Neural cell (in vitro differentiated cells): ENCODE results near the gene IMPDH2. TPM values are rescaled to one million over a fixed set of nuclear protein-coding genes. Genes with fewer than 3 reads are reported as not detected.

Source experiments
- H2AFZ ChIP-seq: fragments of 200-600, 300-800 bp; sonication (generic), shearing (Covaris generic); 2 replicates; pipeline ENCODE4 v1.6.0; 2014; ENCODE audit warnings: low read depth, mild to moderate bottlenecking, antibody characterized with exemption, low read length, moderate library complexity
- H3F3A ChIP-seq: fragments of 200-600 bp; shearing (Covaris generic); 2 replicates; pipeline ENCODE4 v1.6.1; 2016; ENCODE audit warnings: mild to moderate bottlenecking, moderate library complexity, mixed read lengths, antibody characterized with exemption, low read length; ENCODE audit not compliant: insufficient read depth, poor library complexity, severe bottlenecking
- H3K27ac ChIP-seq: fragments of 200-600, 300-800 bp; sonication (generic), shearing (Covaris generic); 2 replicates; pipeline ENCODE4 v1.5.1; 2014; ENCODE audit warnings: mild to moderate bottlenecking, low read length, moderate library complexity
- H3K27me3 ChIP-seq: fragments of 300-800, 200-600 bp; sonication (generic), shearing (Covaris generic); 2 replicates; pipeline ENCODE4 v1.6.0; 2014; ENCODE audit warnings: mild to moderate bottlenecking, low read depth, low read length, moderate library complexity; ENCODE audit not compliant: insufficient read depth
- H3K36me3 ChIP-seq: fragments of 300-800, 200-600 bp; sonication (generic), shearing (Covaris generic); 2 replicates; pipeline ENCODE4 v1.5.1; 2014; ENCODE audit warnings: mild to moderate bottlenecking, antibody characterized with exemption, low read length, moderate library complexity; ENCODE audit not compliant: insufficient read depth
- H3K4me2 ChIP-seq: fragments of 300-800, 200-600 bp; sonication (generic), shearing (Covaris generic); 2 replicates; pipeline ENCODE4 v1.6.0; 2014; ENCODE audit warnings: mild to moderate bottlenecking, low read length
- H3K4me3 ChIP-seq: fragments of 300-800, 200-600 bp; sonication (generic), shearing (Covaris generic); 2 replicates; pipeline ENCODE4 v1.5.1; 2014; ENCODE audit warnings: mild to moderate bottlenecking, low read length, moderate library complexity
- H3K79me2 ChIP-seq: fragments of 200-600 bp; shearing (Covaris generic); replicated peaks from 2 replicates; pipeline ENCODE4 v1.6.0; 2014; ENCODE audit warnings: mild to moderate bottlenecking, low read length, moderate library complexity; ENCODE audit not compliant: insufficient read depth
- H3K9ac ChIP-seq: fragments of 300-800, 200-600 bp; sonication (generic), shearing (Covaris generic); 2 replicates; pipeline ENCODE4 v1.6.1; 2016; ENCODE audit warnings: mild to moderate bottlenecking, low read length, mixed read lengths
- H3K9me2 ChIP-seq: fragments of 200-600 bp; shearing (Covaris generic); 2 replicates; pipeline ENCODE4 v1.6.1; 2016; ENCODE audit warnings: mild to moderate bottlenecking, low read length, mixed read lengths; ENCODE audit not compliant: insufficient read depth
- H3K9me3 ChIP-seq: fragments of 200-600, 300-800 bp; sonication (generic), shearing (Covaris generic); 2 replicates; pipeline ENCODE4 v1.6.1; 2016; ENCODE audit warnings: mild to moderate bottlenecking, mixed run types, low read length, moderate library complexity, mixed read lengths
- H4K20me1 ChIP-seq: fragments of 200-600 bp; shearing (Covaris generic); 2 replicates; pipeline ENCODE4 v1.6.1; 2016; ENCODE audit warnings: mild to moderate bottlenecking, mixed run types; ENCODE audit not compliant: insufficient read depth
- EP300 ChIP-seq: fragments of 450-650 bp; conservative IDR thresholded peaks from 2 replicates; pipeline ENCODE4 v1.6.1; 2014; ENCODE audit warnings: antibody characterized with exemption, mild to moderate bottlenecking, moderate library complexity; ENCODE audit not compliant: poor library complexity, severe bottlenecking
- EZH2 ChIP-seq: fragments of 200-600, 300-800 bp; shearing (Covaris generic), sonication (generic); IDR thresholded peaks from 2 replicates; pipeline ENCODE4 v1.6.1; 2014; ENCODE audit warnings: antibody characterized with exemption, low read length, borderline replicate concordance, mild to moderate bottlenecking; ENCODE audit not compliant: insufficient read depth, poor library complexity, severe bottlenecking
- MXI1 ChIP-seq: fragments of 450-650 bp; conservative IDR thresholded peaks from 2 replicates; pipeline ENCODE4 v1.6.1; 2014; ENCODE audit warnings: antibody characterized with exemption, mild to moderate bottlenecking; ENCODE audit not compliant: poor library complexity, severe bottlenecking
- POLR2AphosphoS5 ChIP-seq: IDR thresholded peaks from 2 replicates; pipeline ENCODE4 v1.6.1; 2012
- RAD21 ChIP-seq: fragments of 450-650 bp; conservative IDR thresholded peaks from 2 replicates; pipeline ENCODE4 v1.6.1; 2014; ENCODE audit warnings: antibody characterized with exemption, mild to moderate bottlenecking, moderate library complexity
- REST ChIP-seq: IDR thresholded peaks from 2 replicates; pipeline ENCODE4 v1.6.1; 2012; ENCODE audit warnings: borderline replicate concordance
- SMC3 ChIP-seq: fragments of 450-650 bp; conservative IDR thresholded peaks from 2 replicates; pipeline ENCODE4 v1.6.1; 2014; ENCODE audit warnings: antibody characterized with exemption, mild to moderate bottlenecking, moderate library complexity; ENCODE audit not compliant: poor library complexity
- TAF1 ChIP-seq: IDR thresholded peaks from 2 replicates; pipeline ENCODE4 v1.6.1; 2012; ENCODE audit warnings: low read depth
- polyA plus RNA-seq: library from polyadenylated mRNA; depleted of rRNA; stranded (reverse); fragments of >200 nt; gene quantifications from 2 replicates; pipeline ENCODE4 v1.2.3, GENCODE V29; 2014
- TF ChIP-seq, protein P1 (sequence below): fragments of 450-650 bp; IDR thresholded peaks from 2 replicates; pipeline ENCODE4 v1.5.1; 2014; ENCODE audit warnings: antibody characterized with exemption, mild to moderate bottlenecking, moderate library complexity; ENCODE audit not compliant: poor library complexity, severe bottlenecking

Gene IMPDH2
- polyA plus RNA-seq, 1 donor from 2014 or later: 137 TPM

- TF ChIP-seq SMC3 (no peak), EZH2 (no peak), TAF1 (no peak)
- Histone ChIP-seq H3K9me3 (no peaks in the 10 kb centered on the region), H3K36me3 (no peaks in the 10 kb centered on the region), H3K79me2 (no peaks in the 10 kb centered on the region), H3K4me3 (no peak overlapping the region), H3K27me3 (no peaks in the 10 kb centered on the region), H3K27ac (no peak overlapping the region), H4K20me1 (no peaks in the 10 kb centered on the region), H3K9ac (no peak overlapping the region), H3K9me2 (no peaks in the 10 kb centered on the region), H3F3A (no peaks in the 10 kb centered on the region), H2AFZ (no peak overlapping the region), H3K4me2 (no peak overlapping the region)
Observed at GRCh38 chr3:49001155-49001554, 28.0 kb downstream of the IMPDH2 start.

DNA sequence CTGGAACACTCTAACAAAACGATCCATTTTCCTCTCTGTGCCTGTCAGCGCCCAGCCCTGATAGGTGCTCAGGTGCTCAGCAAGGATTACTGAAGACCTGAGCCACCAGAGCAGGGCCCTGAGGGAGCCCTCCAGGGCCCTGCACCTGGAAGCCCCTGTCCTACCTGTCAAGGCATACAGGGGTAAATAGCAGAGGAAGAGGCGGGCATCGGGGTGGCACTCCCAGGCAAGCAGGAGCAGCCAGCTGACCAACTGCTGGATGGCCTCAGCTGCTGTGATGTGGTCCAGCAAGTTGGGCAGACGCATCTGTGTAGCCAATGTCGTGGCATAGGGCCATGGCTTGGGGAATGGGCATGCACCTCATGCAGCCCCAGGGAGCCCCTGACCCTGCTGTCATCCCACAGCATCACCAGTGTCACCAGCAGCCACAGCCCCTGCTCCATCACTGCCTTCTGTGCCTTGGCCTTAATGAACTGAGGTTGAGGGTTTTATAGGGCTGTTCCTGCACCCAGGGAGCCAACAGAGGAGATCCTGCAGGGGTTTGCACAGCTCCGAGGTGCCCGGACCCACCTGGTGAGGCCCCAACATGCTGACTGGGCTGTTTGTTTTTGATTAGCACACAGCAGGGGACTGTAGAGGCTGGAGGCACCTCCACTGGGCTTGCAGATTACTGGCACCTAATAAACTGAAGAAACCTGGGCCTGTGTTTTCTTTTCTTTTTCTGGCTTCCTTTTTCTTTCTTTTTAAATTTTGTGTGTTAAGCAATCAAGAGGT lies 29.9 kb downstream of the IMPDH2 start:
- H3K27ac ChIP-seq: peak overlapping the region; percentile 80
- no peak overlapping the region for H3K9ac ChIP-seq
- no peaks in the 10 kb centered on the region for H3F3A ChIP-seq
- H4K20me1 ChIP-seq: no peaks in the 10 kb centered on the region
- H3K27me3 ChIP-seq: no peaks in the 10 kb centered on the region
- no peak overlapping the region for H2AFZ ChIP-seq
- no peaks in the 10 kb centered on the region for H3K9me2 ChIP-seq
- TF ChIP-seq POLR2AphosphoS5 (no peak), SMC3 (no peak), REST (no peak), RAD21 (no peak), EZH2 (no peak), TAF1 (no peak), MXI1 (no peak), EP300 (no peak)
- TF ChIP-seq, protein P1, sequence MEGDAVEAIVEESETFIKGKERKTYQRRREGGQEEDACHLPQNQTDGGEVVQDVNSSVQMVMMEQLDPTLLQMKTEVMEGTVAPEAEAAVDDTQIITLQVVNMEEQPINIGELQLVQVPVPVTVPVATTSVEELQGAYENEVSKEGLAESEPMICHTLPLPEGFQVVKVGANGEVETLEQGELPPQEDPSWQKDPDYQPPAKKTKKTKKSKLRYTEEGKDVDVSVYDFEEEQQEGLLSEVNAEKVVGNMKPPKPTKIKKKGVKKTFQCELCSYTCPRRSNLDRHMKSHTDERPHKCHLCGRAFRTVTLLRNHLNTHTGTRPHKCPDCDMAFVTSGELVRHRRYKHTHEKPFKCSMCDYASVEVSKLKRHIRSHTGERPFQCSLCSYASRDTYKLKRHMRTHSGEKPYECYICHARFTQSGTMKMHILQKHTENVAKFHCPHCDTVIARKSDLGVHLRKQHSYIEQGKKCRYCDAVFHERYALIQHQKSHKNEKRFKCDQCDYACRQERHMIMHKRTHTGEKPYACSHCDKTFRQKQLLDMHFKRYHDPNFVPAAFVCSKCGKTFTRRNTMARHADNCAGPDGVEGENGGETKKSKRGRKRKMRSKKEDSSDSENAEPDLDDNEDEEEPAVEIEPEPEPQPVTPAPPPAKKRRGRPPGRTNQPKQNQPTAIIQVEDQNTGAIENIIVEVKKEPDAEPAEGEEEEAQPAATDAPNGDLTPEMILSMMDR: no peak
- H3K9me3 ChIP-seq: no peaks in the 10 kb centered on the region
- H3K4me3 ChIP-seq: no peak overlapping the region
- no peak overlapping the region for H3K4me2 ChIP-seq
- H3K36me3 ChIP-seq: no peaks in the 10 kb centered on the region
- no peaks in the 10 kb centered on the region for H3K79me2 ChIP-seq
